Suppressor macrophage (primary cell): ENCODE data around the gene SIMC1.
A peak's percentile ranks its signal among the peaks of the same experiment; 100 is the strongest.

Experiments used
- DNase-seq, 4 experiments: peaks; one replicate each; pipeline ENCODE4 v3.0.0-alpha.2; 2020 to 2022

The SIMC1 gene

DNA sequence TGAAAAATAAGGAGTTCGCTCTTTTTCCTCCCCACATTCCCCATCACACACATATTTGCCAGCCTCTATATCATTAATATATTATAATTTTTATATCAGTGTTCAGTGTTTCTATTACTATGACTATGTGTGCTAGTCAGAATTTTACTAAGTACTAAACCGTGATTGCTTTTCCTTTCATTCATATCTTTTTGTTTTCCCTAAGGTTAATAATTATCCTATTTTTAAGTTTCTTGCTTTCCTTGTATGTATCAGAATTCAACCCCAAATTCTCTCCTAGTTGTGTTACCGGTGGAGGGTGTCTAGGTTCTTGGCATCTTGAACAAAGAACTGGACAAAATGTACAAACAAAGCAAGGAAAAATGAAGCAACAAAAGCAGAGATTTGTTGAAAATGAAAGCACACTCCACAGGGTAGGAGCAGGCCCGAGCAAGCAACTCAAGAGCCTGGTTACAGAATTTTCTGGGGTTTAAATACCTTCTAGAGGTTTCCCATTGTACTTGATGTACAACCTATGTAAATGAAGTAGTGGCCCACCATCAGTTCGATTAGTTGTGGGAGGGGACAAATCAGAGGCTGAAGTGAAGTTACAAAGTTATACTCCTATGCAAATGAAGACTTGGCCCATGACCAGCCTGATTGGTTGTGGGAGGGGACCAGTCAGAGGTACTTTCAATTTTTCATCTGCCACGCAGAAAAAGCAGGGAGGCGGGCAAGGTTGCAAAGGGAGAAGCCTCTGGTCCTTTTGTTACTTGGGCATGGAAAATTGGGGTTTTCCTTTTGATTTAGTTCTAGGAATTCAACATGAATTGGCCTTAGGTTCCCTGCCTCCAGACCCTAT is 79.5 kb downstream of the SIMC1 start:
- DNase-seq = no peak

GRCh38 chr5:176319827-176320554 is 81.8 kb downstream of the SIMC1 start:
- DNase-seq = peak in 2 of 4 experiments; percentile 5 to 16

GRCh38 chr5:176320577-176320976 is 82.4 kb downstream of the SIMC1 start:
- no peak for DNase-seq

DNA sequence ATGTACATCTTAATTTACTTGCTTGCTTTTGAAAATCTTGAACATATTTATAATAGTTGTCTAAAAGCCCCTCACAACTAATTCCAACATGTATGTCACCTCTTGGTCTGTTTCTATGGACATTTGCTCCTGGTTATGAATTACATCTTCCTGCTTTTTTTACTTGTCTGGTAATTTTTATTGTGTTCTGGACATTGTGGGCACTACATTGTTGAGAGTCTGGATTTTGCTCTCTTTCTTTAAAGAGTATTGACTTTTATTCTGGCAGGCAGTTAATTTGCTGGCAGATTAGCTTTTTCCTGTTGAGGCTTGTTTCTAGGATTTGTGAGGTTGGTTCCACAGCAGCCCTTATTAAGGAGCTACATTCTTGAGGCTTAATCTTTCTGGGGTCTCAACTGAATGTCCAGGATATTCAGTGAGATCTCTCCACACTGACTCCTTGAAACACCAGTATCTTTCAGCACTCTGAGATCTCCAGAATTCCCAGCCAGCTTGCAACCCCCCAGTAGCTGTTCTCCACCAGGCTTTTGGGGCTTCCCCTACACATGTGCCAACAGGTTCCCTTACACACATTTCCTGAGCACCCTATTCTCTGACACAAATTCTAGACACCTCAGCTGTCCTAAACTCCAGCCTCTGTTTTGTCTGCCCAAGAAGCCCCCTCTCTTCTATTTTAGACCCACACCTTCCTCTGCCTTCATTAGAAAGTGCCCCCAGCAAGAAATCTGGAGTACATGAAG is 96.0 kb downstream of the SIMC1 start:
- no peak for DNase-seq

DNA sequence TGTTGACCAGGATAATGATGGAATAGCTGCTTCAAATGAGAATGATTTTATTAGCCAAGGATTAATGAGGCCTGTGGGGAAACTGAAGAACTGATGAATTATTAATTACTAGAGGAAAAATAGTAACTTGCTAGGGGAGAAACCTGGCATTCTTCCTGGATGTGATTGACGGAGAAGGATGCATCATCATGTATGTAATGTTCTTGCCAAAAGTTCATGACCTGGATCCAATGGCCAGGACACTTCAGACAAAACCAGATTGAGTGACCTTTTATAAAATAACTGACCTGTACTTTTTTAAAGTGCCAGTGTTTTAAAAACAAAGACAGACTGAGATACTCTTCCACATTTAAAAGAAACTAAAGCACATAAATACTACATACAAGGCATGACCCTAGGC is 99.7 kb downstream of the SIMC1 start:
- DNase-seq = no peak

GRCh38 chr5:176339304-176339703 is 101.1 kb downstream of the SIMC1 start:
- DNase-seq = no peak

GRCh38 chr5:176341325-176342157 is 103.3 kb downstream of the SIMC1 start:
- DNase-seq = no peak

GRCh38 chr5:176342158-176342483 is 103.9 kb downstream of the SIMC1 start:
- no peak for DNase-seq

GRCh38 chr5:176342766-176343458 is 104.7 kb downstream of the SIMC1 start:
- DNase-seq = no peak

GRCh38 chr5:176350416-176350815 is 112.2 kb downstream of the SIMC1 start:
- DNase-seq = no peak

DNA sequence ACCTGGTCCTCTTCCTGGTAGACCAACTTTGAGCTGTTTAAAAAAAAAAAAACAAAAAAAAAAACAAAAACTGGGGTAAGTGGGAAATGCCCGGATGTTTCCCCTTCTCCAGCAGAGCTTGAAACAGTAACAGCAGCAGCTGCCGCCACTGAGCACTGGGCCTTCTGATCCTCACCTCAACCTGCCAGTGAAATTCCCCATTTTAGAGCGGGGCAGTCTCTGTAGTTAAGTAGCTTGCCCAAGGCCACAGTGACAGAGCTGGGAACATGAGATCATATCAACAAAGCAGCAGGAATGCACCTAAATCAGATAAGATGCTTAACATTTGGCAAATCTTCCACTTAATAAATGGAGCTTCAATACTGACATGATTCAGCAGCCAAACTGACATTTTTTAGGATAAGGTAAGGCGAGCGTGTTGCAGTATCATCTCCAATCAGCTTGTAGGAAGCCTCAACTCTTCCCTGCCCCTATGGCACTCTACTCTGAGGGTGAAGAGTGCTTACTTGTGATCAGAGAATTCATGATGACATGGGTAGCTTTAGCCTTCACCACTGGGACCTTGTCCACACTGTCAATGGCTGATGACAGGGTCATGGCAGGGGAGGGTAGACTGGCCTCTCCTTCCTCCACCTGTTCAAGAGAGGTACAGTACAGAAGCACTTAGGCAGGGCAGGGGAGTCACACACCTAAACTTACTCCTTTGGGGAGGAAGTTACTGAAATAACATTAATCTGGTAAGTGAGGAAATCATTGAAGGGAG is 114.1 kb downstream of the SIMC1 start:
- DNase-seq = no peak

GRCh38 chr5:176353533-176353932 is 115.3 kb downstream of the SIMC1 start:
- DNase-seq = no peak

GRCh38 chr5:176355400-176356178 is 117.4 kb downstream of the SIMC1 start:
- no peak for DNase-seq

- no peak for DNase-seq
Measured at GRCh38 chr5:176356179-176356566, 117.9 kb downstream of the SIMC1 start.

GRCh38 chr5:176359658-176360057 is 121.4 kb downstream of the SIMC1 start:
- DNase-seq = no peak

DNA sequence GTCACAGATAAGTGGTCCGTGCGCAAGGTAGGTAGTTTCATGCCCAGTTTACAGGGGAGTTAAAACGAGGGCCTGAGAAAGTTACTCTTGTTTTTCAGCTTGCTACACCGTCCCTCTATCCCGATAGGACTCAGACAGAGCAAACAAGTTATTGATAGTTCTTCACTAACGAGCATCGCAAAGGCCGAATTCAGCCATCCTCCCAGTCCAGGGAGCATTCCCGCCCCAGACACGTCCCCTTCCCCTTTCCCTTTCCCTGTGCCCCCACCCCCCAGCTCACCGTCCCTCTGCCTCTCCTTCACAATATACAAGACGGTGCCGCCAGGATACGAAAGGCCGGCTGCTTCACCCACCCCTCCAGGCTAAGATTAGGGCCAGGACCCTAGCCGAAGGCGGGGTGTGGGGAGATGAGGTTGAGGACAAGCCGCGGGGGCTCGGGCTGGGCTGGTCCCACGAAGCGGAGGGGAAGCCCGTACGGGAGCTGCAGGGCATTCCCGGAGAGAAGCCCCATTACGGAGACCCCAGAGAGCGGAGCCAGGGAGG is 122.7 kb downstream of the SIMC1 start:
- DNase-seq = peak in 3 of 4 experiments; percentile 3 to 32 (median 15)

DNA sequence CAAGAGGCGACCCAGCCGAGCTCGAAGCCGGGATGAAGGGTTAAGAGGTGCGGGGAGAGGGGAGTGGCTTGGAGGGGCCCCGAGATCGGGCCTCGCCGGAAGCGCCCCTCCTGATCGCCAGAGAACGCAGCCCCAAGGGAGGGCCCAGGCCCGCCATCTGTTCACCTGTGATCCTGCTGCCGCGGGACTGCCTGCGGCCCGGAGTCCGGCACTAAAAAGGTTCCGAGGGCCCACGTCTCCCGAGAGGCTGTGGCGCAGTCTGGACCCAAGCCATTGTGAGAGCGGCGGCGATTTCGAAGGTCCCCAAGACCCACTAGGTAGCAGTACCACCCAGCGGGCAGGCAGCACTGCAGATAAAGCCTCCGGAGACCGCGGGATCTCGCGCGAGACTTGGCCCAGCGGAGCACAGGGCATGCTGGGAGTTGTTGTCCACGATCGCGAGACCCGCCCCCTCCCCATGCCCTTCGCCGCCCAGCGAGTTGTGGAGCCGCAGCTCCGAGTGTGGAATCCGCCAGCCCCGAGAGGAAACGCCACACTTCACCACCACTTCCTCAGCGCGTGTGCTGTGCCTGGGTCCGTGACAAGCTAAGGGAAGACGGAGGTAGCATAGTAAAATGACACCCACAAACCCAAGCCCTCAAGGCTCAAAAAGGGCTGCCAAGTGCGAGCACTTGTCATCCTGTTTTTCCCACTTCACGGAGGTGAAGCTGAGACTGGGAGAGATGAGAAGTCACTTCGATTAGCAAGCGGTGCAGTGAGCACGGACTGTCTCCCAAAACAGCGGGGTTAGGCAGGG is 123.4 kb downstream of the SIMC1 start, which contains the start of gene KIAA1191:
Gene KIAA1191 (minus strand): TSS at position 328 of the 796 bp plus-strand sequence. CDS start 2,256 bp downstream, outside the sequence.
- peak; percentile 94 to 97 (median 95) for DNase-seq

GRCh38 chr5:176362233-176362490 is 123.9 kb downstream of the SIMC1 start:
- DNase-seq = no peak

DNA sequence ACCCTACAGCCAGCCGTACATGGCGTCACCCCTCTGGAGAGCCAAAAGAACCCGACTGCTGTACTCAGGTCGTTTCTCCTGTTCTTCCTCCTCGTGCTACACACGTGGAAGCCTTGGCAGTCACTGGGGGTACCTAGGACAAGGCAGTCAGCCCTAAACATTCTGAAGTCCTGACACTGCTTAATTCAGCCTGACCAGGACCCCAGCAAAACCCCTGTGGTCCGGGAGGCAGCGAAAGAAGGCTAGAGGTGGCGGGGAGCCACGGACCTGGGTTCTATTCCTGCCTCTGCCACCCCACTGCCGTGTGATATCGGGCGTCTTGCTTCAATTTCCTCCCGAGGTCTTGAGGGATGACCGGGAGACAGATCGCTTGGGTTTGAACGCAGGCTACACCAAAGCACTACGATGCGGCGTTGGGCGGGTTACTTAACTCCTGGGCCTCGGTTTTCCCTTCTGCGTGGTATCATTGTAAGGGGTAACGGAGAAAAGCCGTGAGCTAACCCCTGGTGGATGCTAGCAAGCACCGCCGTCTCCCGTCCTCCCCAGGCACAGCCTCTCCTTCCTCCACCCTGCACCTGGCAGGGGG is 126.6 kb downstream of the SIMC1 start:
- no peak for DNase-seq
